GM19463 (cell line): ENCODE measurements around the gene HSPA12B.

Source experiments
- ATAC-seq: cut with Tn5 transposase; IDR thresholded peaks from one replicate; pipeline ENCODE4 v1.9.1; 2021; ENCODE audit warnings: mild to moderate bottlenecking, moderate library complexity; ENCODE audit not compliant: unreplicated experiment

The HSPA12B gene

DNA sequence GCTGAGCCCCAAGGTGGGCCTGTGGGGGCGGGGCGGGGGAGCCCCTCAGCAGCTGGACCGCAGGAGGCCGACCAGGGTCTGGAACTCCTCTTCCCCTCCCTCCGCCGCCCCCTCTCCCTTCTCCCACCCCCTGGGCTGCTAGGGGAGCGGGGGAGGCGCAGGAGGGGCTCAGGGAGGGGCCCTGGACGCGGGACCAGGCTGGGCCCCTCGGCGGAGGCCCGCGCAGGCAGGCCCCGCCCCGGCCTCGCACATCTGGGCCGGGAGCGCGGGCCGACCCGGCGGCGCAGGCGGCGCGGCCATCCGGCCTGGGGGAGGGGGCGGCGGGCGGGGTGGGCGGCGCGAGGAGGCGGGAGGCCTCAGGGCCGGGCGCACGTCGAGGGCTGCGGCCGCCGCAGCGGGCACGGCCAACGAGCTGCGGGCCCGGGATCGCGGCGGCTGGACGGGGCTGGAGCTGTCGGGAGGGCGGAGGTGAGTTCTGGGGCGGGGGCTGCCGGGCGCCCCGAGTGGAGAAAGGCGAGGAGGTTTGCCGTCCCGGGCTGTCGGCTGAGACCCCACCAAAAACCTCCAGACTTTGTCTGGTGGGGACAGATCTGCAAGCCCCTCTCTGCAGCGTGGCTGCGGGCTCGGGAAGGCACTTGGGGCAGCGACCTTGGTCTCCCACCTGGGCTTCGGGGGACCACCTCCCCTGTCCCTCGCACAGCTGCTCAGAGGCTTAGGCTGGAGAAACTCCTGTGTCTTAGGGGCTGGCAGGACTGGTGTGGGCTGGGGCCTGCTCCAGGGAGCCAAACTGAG, at the start of gene HSPA12B:
HSPA12B (plus strand) TSS at position 359 of the 792 bp plus-strand sequence. CDS start 5,990 bp downstream, outside the sequence.
- no peak for ATAC-seq

GRCh38 chr20:3685341-3685740, 47.1 kb upstream of the HSPA12B start:
- ATAC-seq: no peak

DNA sequence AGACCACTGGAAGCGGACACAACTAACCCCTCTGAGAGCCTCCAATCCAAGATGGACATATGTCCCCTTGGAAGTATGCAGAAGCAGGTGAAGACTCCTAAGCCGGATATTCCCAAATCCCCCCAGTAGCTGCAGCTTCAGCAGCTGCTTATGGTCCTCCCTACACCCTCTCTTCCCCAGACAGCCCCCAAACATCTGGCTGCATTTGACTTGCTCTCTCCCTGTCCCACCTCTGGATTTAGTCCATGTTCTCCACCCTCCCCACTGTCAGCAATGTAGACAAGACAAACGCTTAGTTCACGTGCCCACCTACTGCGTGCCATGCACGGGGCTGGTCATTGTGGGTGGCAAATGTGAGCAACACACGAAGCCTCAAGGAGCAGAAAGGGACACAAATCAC, 46.1 kb upstream of the HSPA12B start:
- ATAC-seq: no peak

DNA sequence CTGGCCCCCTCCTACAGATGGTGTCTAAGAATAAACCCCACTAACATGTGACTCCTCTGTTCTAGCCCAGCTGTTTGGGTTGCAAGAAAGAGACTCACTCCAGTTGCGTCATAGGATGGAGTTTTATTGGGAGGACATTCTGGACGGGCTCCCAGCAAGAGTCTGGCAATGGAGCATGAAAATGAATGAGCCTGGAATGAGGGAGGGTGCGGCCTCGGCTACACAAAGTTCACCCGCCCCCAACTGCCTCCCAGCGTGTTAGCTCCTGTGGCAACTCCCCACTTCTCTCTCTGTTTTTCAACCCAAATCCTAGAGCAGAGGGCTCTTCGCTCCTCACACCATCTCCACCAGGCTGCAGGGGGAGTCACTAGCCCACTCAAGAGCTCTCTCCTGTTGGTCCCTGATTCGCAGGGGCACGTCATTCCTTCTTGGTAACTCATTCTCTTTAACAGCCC, 45.6 kb upstream of the HSPA12B start:
- no peak for ATAC-seq

- no peak for ATAC-seq
Measured at GRCh38 chr20:3687655-3688054, 44.8 kb upstream of the HSPA12B start.

- ATAC-seq: no peak
Measured at GRCh38 chr20:3689978-3690377, 42.5 kb upstream of the HSPA12B start.

DNA sequence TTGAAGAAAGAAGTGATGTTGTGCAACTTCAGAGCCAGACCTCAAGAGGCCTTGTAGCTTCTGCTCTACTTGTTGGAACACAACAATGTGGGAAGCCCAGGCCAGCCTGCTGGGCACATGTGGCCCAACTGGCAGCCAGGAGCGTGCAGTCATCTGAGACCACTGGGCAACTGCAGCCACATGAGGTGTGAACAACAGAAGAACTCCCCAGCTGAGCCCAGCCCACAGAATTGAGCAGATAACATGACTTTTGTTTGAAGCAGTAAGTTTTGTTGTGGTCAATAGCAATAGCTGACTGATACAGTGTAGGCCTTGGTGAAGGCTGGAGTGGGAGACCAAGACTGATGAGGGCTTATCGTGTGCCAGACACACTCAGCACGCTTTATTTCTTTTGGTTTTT, 42.1 kb upstream of the HSPA12B start:
- no peak for ATAC-seq

DNA sequence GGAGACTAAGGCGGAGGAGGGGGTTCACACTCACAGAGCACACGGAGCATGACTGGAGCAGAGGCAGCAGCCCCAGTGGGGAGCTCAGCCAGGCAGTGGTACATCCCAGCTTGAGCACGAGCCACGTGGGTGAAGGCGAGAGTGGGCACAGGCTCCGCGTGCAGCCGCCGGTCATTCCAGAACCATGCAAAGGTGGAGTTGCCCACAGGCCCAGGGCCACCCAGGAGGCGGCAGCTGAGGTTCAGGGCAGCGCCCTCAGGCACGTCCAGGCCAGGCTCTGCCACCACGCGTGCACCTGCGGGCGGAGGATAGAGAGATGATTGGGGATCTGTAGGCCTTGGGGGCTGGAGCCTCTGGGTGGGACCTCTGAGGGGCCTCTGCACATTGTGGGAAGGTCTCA, 41.2 kb upstream of the HSPA12B start:
- no peak for ATAC-seq

DNA sequence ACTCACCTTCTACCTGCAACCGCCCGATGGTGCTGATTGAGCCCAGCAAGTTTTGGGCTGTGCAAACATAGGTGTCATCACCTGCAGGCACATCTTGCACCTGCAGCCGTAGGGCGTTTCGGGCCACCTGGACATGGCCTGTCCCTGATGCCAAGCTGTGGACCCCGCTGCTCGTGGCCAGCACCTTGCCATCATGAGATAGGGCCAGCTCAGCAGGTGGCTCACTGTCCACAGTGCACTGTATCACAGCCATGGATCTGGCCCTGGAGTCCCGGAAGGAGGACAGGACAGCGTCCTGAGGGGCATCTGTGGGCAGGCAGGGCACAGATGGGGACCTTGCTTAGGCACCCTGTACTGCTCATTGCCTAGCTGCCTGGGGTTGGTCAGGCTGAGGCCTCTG, 40.6 kb upstream of the HSPA12B start:
- no peak for ATAC-seq

GRCh38 chr20:3692706-3693294, 39.7 kb upstream of the HSPA12B start:
- no peak for ATAC-seq

GRCh38 chr20:3693376-3693775, 39.1 kb upstream of the HSPA12B start:
- no peak for ATAC-seq

GRCh38 chr20:3694864-3695263, 37.6 kb upstream of the HSPA12B start:
- no peak for ATAC-seq

DNA sequence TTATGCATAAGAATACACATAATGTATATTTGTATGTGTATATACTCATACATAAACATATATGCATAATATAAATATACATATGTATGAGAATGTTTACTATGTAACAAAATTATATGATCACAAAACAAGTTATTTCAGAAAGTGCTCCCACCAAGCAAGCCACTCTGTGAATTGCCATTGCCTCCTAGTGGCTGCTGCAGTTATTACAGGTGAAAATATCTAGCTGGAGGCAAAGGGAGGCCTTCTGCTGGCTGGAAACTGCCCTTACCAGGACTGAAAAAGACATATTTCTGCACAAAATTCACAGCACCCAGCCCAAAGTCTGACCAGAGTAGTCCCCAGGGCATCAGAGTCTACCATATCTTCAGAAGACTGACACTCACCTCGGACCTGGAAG, 36.3 kb upstream of the HSPA12B start:
- no peak for ATAC-seq

- ATAC-seq: no peak
Measured at GRCh38 chr20:3696745-3697587, 35.5 kb upstream of the HSPA12B start.

DNA sequence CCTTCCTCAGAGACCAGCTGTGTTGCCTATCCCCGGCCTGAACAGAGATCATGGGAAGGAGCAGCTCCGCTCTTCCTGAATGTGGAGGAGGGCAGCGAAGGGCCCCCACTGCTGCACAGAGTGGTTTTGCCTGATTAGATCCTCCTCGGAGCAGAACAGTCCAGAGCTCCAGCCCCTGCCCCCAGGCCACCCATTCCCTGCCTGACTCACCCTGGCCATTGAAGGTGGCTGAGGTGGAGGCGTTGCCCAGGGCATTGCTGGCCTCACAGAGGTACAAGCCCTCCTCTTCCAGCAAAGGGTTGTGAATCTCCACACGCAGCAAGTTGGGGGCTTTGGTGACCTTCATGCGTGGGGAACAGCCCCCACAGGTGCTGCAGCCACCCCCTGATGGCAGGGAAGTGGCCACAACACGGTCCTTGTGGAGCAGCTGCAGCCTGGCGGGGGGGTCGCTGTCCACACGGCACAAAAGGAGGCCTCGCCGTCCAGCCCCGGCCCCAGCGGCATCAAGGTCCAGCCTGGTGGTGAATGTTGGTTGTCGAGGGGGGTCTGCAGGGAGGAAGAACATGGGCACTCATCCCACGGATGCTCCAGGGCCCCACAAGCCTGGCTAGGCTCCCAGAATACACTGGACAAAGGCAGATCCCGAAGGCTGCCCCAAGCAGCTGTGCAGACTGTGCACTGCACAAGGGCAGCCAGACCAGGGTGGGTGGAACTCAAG, 34.7 kb upstream of the HSPA12B start:
- no peak for ATAC-seq

- no peak for ATAC-seq
Measured at GRCh38 chr20:3698591-3699001, 33.9 kb upstream of the HSPA12B start.

DNA sequence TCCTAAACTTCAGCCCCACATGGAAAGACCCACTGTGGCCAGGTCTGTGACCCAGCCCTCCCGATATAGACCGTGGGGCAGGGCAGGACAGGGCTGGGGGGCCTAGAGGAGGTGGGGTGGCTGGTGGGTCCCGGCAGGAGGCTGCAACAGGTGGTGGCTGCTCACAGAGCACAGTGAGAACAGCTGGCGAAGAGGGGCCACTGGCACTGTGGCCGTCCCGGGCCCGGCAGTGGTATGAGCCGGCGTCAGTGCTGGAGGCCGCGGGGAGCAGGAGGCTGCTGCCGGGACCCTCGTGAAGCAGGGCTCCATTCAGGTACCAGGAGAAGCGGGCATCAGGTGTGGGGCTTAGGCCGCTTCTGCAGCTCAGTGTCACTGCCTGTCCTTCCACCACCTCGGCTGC, 33.4 kb upstream of the HSPA12B start:
- ATAC-seq: no peak

DNA sequence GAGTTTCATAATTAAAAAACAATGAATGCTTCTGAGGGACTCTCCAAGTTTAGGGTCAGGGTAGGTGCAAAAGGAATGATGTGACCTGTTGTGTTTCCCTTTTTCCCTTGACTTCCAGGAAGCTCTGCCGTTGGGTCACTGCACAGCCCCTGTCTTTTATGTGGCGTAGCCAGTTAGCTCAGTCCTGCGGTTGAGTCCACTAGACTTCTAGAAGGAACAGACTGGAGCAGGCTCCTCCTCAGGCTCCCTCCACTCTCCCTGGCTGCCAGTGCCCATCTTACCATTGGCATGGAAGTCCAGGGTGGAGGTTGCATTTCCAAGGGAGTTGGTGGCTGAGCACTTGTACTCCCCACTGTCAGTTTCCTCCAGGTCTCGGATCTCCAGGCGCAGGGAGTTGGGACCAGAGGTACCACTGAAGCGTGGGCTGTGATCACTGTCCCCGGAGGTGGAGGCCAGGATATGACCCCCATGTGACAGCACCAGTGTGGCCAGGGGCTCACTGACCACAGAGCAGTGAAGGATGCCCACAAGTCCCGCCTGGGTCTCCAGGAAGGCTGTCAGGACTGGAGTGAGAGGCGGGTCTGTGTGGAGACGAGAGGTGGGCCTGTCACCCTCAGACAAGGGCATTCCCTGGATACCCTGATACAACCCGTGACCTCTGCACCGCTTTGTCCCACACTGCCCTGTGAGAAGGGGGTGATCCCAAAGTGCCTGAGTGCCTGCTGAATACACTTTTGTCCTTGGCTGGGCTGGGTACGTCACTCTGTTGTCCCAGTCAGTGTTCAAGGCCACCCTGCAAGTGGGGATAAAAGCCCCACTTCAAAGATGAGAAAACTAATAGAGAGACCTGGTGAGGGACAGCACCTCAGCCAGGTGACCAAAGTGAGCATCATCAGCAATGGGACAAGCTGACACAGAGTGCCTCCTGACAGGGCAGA, 31.2 kb upstream of the HSPA12B start:
- ATAC-seq: no peak

DNA sequence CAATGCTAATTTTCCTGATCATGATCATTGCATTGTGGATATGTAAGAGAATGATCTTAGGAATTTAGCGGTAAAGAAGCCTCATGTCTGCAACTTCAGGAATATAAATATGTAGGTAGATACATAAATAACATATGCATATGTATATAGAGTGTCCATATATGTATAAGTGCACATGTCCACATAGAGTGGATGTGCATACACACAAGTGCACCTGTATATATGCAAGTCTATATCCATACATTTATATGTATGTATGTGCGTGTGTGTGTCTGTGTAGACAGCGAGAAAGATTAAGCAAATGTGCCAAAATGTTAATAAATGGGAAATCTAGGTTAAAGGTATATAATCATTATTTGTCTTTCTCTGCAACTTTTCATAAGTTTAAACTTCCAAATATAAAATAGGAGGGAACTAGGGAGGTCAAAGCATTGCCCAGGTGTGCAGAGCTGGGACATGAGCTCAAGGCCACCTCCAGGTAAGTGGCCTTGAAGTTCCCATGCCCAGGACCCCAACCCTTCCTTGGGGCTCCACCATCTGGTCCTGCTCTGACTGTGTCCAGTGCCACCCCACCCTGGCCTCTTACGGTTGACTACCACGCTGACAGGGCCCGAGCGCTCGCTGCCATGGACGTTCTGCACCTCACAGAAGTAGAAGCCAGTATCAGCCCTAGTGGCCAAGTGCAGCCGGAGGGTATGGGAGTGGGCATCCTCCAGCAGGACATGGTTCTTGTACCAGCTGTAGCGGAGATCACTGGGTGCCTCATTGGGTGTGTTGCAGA, 29.7 kb upstream of the HSPA12B start:
- ATAC-seq: no peak
